DMS153 treated with DMSO at 0.1 percent for 48 hours (cell line): ENCODE data around the gene RNASEH2A.

Experiments
- DNase-seq: peaks from one replicate; lab custom pipeline; 2025; ENCODE audit not compliant: unreplicated experiment; lab: John Stamatoyannopoulos, UW

The RNASEH2A gene

GRCh38 chr19:12806242-12807081, at the start of gene RNASEH2A:
Gene RNASEH2A (plus strand): TSS chr19:12806584. CDS start chr19:12806674, 90 bp downstream.
- DNase-seq, result peak; percentile 92

GRCh38 chr19:12757544-12758274, 48.7 kb upstream of the RNASEH2A start:
- peak; percentile 6 for DNase-seq

- no peak for DNase-seq
Observed at GRCh38 chr19:12759686-12760085, 46.7 kb upstream of the RNASEH2A start.

- DNase-seq, result no peak
Observed at GRCh38 chr19:12763100-12763499, 43.3 kb upstream of the RNASEH2A start.

- DNase-seq, result no peak
Observed at GRCh38 chr19:12764698-12765097, 41.7 kb upstream of the RNASEH2A start.

- DNase-seq, result peak; percentile 81
Observed at GRCh38 chr19:12766051-12766521, 40.3 kb upstream of the RNASEH2A start.

GRCh38 chr19:12767150-12767549, 39.2 kb upstream of the RNASEH2A start:
- DNase-seq, result no peak

- no peak for DNase-seq
Observed at GRCh38 chr19:12767666-12768065, 38.7 kb upstream of the RNASEH2A start.

- DNase-seq, result peak; percentile 29
Observed at GRCh38 chr19:12769689-12770088, 36.7 kb upstream of the RNASEH2A start.

- DNase-seq, result no peak
Observed at GRCh38 chr19:12770922-12771321, 35.5 kb upstream of the RNASEH2A start.

- no peak for DNase-seq
Observed at GRCh38 chr19:12772323-12772722, 34.1 kb upstream of the RNASEH2A start.

GRCh38 chr19:12773571-12773970, 32.8 kb upstream of the RNASEH2A start:
- no peak for DNase-seq

GRCh38 chr19:12774588-12775555, 31.5 kb upstream of the RNASEH2A start, which contains the start of gene HOOK2:
Gene HOOK2 (minus strand): TSS chr19:12775552. CDS start chr19:12775449, 103 bp downstream.
- peak; percentile 86 for DNase-seq

- DNase-seq, result peak; percentile 68
Observed at GRCh38 chr19:12777217-12778016, 29.0 kb upstream of the RNASEH2A start.

GRCh38 chr19:12778017-12778904, 28.1 kb upstream of the RNASEH2A start:
- DNase-seq, result peak; percentile 68

GRCh38 chr19:12778905-12779161, 27.6 kb upstream of the RNASEH2A start:
- no peak for DNase-seq

- no peak for DNase-seq
Observed at GRCh38 chr19:12779162-12779993, 27.0 kb upstream of the RNASEH2A start.

- no peak for DNase-seq
Observed at GRCh38 chr19:12782174-12782423, 24.3 kb upstream of the RNASEH2A start.
